IMR-90 (cell line): ENCODE measurements around the gene RGS10. TPM values are rescaled to one million over a fixed set of nuclear protein-coding genes. Genes with fewer than 3 reads are reported as not detected.

Experiments
- ATAC-seq: fragments of 200-7000 bp; cut with Tn5 transposase; 2 replicates; pipeline ENCODE4 v1.9.1; 2020; ENCODE audit warnings: low read depth, mild to moderate bottlenecking, moderate library complexity
- BruUV-seq: library from RNA; stranded (reverse); fragments of 400-500 nt; replicated peaks from 2 replicates; lab custom pipeline; 2021; lab: Mats Ljungman, UMichigan
- CTCF ChIA-PET: fragments of 300-600 bp; formaldehyde crosslinking; extraction: SDS; loops from one replicate; lab custom pipeline; 2021; ENCODE audit warnings: antibody characterized with exemption; lab: Yijun Ruan, JAX
- POLR2A ChIA-PET: fragments of 300-600 bp; sonication (Branson Sonifier 250); formaldehyde crosslinking; loops from one replicate; lab custom pipeline; 2022; ENCODE audit warnings: antibody characterized with exemption; ENCODE audit not compliant: unreplicated experiment; lab: Charles Lee
- DNase-seq: peaks from one replicate; pipeline ENCODE4 v3.0.0; 2013
- H2AFZ ChIP-seq: replicated peaks from 2 replicates; pipeline ENCODE3; 2013; ENCODE audit warnings: low read length, mild to moderate bottlenecking; ENCODE audit not compliant: poor library complexity
- H2AK5ac ChIP-seq: 2 replicates; pipeline ENCODE4 v1.6.1; 2013; ENCODE audit warnings: low read depth, low read length, inconsistent platforms
- H2AK9ac ChIP-seq: replicated peaks from 2 replicates; pipeline ENCODE3; 2013; ENCODE audit warnings: mild to moderate bottlenecking, low read depth, low read length, moderate library complexity; ENCODE audit not compliant: poor library complexity
- H2BK120ac ChIP-seq: 2 replicates; pipeline ENCODE4 v1.6.1; 2013; ENCODE audit warnings: low read depth, low read length, inconsistent platforms
- H2BK15ac ChIP-seq: 3 replicates; pipeline ENCODE4 v1.6.1; 2013; ENCODE audit warnings: low read depth, low read length, inconsistent platforms
- H2BK20ac ChIP-seq: 2 replicates; pipeline ENCODE4 v1.6.1; 2013; ENCODE audit warnings: low read depth, mild to moderate bottlenecking, inconsistent platforms, low read length, moderate library complexity
- H2BK5ac ChIP-seq: 2 replicates; pipeline ENCODE4 v1.6.1; 2013; ENCODE audit warnings: mild to moderate bottlenecking, low read depth, low read length, inconsistent platforms; ENCODE audit not compliant: poor library complexity, severe bottlenecking
- H3K14ac ChIP-seq: replicated peaks from 2 replicates; pipeline ENCODE4 v1.6.1; 2013; ENCODE audit warnings: low read depth, low read length, inconsistent platforms
- H3K18ac ChIP-seq: 2 replicates; pipeline ENCODE4 v1.6.1; 2013; ENCODE audit warnings: low read depth, low read length, control low read depth
- H3K23ac ChIP-seq: 2 replicates; pipeline ENCODE4 v1.6.1; 2013; ENCODE audit warnings: low read depth, low read length, inconsistent platforms
- H3K27ac ChIP-seq: 2 replicates; pipeline ENCODE4 v1.5.1; 2013; ENCODE audit warnings: mild to moderate bottlenecking, control low read depth, low read length; ENCODE audit not compliant: insufficient read depth
- H3K27me3 ChIP-seq: 2 replicates; pipeline ENCODE4 v1.6.1; 2013; ENCODE audit warnings: low read length; ENCODE audit not compliant: control insufficient read depth, insufficient read depth
- H3K36me3 ChIP-seq: 2 replicates; pipeline ENCODE4 v1.6.1; 2013; ENCODE audit warnings: low read length, mixed read lengths; ENCODE audit not compliant: control insufficient read depth, insufficient read depth
- H3K4ac ChIP-seq: 2 replicates; pipeline ENCODE4 v1.6.1; 2013; ENCODE audit warnings: low read depth, low read length, inconsistent platforms
- H3K4me1 ChIP-seq: 2 replicates; pipeline ENCODE4 v1.6.1; 2013; ENCODE audit warnings: low read length, mixed read lengths; ENCODE audit not compliant: control insufficient read depth, insufficient read depth
- H3K4me2 ChIP-seq: 2 replicates; pipeline ENCODE4 v1.6.1; 2013; ENCODE audit warnings: low read depth, mild to moderate bottlenecking, control low read depth, low read length, moderate library complexity
- H3K4me3 ChIP-seq: 2 replicates; pipeline ENCODE4 v1.5.1; 2013; ENCODE audit warnings: low read depth, mild to moderate bottlenecking, control low read depth, low read length, moderate library complexity; ENCODE audit not compliant: insufficient read depth
- H3K56ac ChIP-seq: 2 replicates; pipeline ENCODE4 v1.6.1; 2013; ENCODE audit warnings: low read length, inconsistent platforms; ENCODE audit not compliant: insufficient read depth; ENCODE audit errors: extremely low read depth
- H3K79me1 ChIP-seq, 2 experiments: 2 replicates each; pipeline ENCODE4 v1.6.1; 2013; ENCODE audit warnings: low read length in 2 of 2, inconsistent platforms in 1 of 2, low read depth in 1 of 2
- H3K9ac ChIP-seq: 2 replicates; pipeline ENCODE4 v1.6.1; 2013; ENCODE audit warnings: low read depth, low read length, control low read depth
- H3K9me1 ChIP-seq: 2 replicates; pipeline ENCODE4 v1.6.1; 2013; ENCODE audit warnings: low read length, inconsistent platforms; ENCODE audit not compliant: insufficient read depth
- H3K9me3 ChIP-seq: 2 replicates; pipeline ENCODE4 v1.6.1; 2013; ENCODE audit warnings: low read length; ENCODE audit not compliant: control insufficient read depth, insufficient read depth
- H4K20me1 ChIP-seq: 2 replicates; pipeline ENCODE4 v1.6.1; 2013; ENCODE audit warnings: low read length, inconsistent platforms; ENCODE audit not compliant: insufficient read depth
- H4K5ac ChIP-seq: 2 replicates; pipeline ENCODE4 v1.6.1; 2013; ENCODE audit warnings: mild to moderate bottlenecking, low read depth, low read length, control low read depth
- H4K8ac ChIP-seq, 2 experiments: 2 replicates each; pipeline ENCODE4 v1.6.1; 2013; ENCODE audit warnings: low read depth in 2 of 2, low read length in 2 of 2, control low read depth in 1 of 2, inconsistent platforms in 1 of 2
- H4K91ac ChIP-seq: 2 replicates; pipeline ENCODE4 v1.6.1; 2013; ENCODE audit warnings: low read depth, low read length, inconsistent platforms; ENCODE audit not compliant: insufficient read depth
- FOS ChIP-seq: fragments of 150-350 bp; IDR thresholded peaks from 2 replicates; pipeline ENCODE4 v1.6.1; 2016; ENCODE audit warnings: low read depth, low read length
- RAD21 ChIP-seq: IDR thresholded peaks from 2 replicates; pipeline ENCODE4 v1.6.1; 2012; ENCODE audit warnings: low read length, improper control_type of control experiment
- WGBS, 2 experiments: methylation state at CpG; one replicate each; pipeline versions ENCODE4 v1.1.5 to v1.1.7; 2013; ENCODE audit warnings: missing lambda C conversion rate in 2 of 2; ENCODE audit not compliant: insufficient read length in 1 of 2; ENCODE audit errors: extremely low coverage in 2 of 2; 5-methylcytosine and 5-hydroxymethylcytosine counted together
- dilution Hi-C: fragments of 300-500 bp; cut with HindIII; formaldehyde crosslinking; loops from one replicate; pipeline ENCODE4 v1.14.3; 2018; ENCODE audit warnings: low sequenced_read_pairs; ENCODE audit not compliant: unreplicated experiment
- in situ Hi-C: fragments of 300-500 bp; cut with MboI; formaldehyde crosslinking; loops from 3 replicates; pipeline ENCODE4 v1.14.3; 2019; ENCODE audit warnings: low sequenced_read_pairs, inconsistent platforms, mixed read lengths
- intact Hi-C: fragments of 100-400 bp; cut with micrococcal nuclease; formaldehyde crosslinking; loops from 2 replicates; pipeline ENCODE4 v1.10.0; 2022
- polyA plus RNA-seq, 3 experiments: library from polyadenylated mRNA; depleted of rRNA; stranded (reverse); fragments of >200 nt; gene quantifications; 2 replicates each; pipeline ENCODE4 v1.2.3, GENCODE V29; 2012; ENCODE audit warnings: low replicate concordance in 1 of 3
- total RNA-seq: library from RNA; depleted of rRNA; stranded (reverse); fragments of >200 nt; gene quantifications from 2 replicates; pipeline ENCODE4 v1.2.3, GENCODE V29; 2012

Gene RGS10
- total and polyA plus RNA-seq, 2 of the 4 experiments (the other 2 are of a cell fraction): 35.3 to 89.7 TPM

DNA sequence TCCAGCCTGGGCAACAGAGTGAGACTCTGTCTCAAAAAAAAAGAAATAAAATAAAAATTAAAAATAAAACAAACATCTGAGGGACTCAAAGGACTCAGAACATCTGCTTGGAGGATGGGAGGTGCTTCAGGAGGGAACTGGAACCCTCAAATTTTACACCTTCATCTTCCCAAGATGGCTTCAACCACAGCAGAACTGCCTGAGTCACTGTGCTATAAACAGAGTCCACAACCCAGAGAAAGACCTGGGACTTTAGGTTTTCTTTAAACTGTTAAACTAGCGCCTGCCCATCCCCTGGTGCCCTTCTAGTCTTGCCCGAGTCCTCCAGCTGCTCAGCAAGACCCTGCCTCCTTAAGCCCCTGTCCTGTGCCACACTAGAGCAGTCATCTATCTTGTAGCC, 40.8 kb downstream of the RGS10 start:
- Histone ChIP-seq H3K23ac (no peak overlapping the region), H3K27ac (no peak overlapping the region), H2AK5ac (no peak overlapping the region), H3K4me2 (no peak overlapping the region), H2BK20ac (no peak overlapping the region), H3K4me1 (peaks cover 5% of the 10 kb centered on the region), H2BK5ac (no peak overlapping the region), H2AK9ac (no peak overlapping the region), H4K8ac (no peak overlapping the region), H3K4ac (no peak overlapping the region), H2BK120ac (no peak overlapping the region), H3K27me3 (no peaks in the 10 kb centered on the region), H3K4me3 (no peak overlapping the region), H4K91ac (no peak overlapping the region), H3K36me3 (peaks cover 43% of the 10 kb centered on the region), H3K9ac (no peak overlapping the region), H3K9me3 (no peaks in the 10 kb centered on the region), H2BK15ac (no peak overlapping the region), H4K5ac (no peak overlapping the region), H2AFZ (no peak overlapping the region), H3K14ac (no peak overlapping the region), H4K20me1 (no peaks in the 10 kb centered on the region), H3K56ac (no peak overlapping the region), H3K18ac (no peak overlapping the region), H3K9me1 (peaks cover 19% of the 10 kb centered on the region), H3K79me1 (peaks cover 2 to 28% of the 10 kb centered on the region in 2 experiments; a peak in 2 of 4 replicates)
- ChIA-PET CTCF (no interaction called here), POLR2A (no interaction called here)
- dilution Hi-C loops (no loop called here), intact Hi-C loops (no loop called here), in situ Hi-C loops (no loop called here)
- TF ChIP-seq FOS: no peak
- TF ChIP-seq RAD21: no peak
- 100% methylated on average over 1 of the region's 2 CpGs; no CpG with 5 or more reads in 1 of the 2 experiments for WGBS, 2 experiments
- DNase-seq (no peak), ATAC-seq (no peak)
- BruUV-seq: no TSS peak
